ENCODE measurements around the gene NCAPG2. TPM values are rescaled to one million over a fixed set of nuclear protein-coding genes. Genes with fewer than 3 reads are reported as not detected.

Gene NCAPG2
- polyA plus RNA-seq, 1 of the 3 experiments (the other 2 are of a cell fraction) = 25.0 TPM

GRCh38 chr7:158748335-158748734 is 43.7 kb upstream of the NCAPG2 start:
- POLR2A ChIA-PET = interaction anchor here (0.6 kb wide), 1 partner anchor 419 kb away, joined by 5 read pairs; no protein-coding TSS in a partner anchor
- no peaks in the 10 kb centered on the region for H3F3A ChIP-seq (replicated peaks; ENCODE audit: insufficient read depth)
- H3K27ac ChIP-seq (ENCODE audit: low read depth in 2 of 2, low read length in 1 of 2) = no peak overlapping the region
- H3K4me3 ChIP-seq (ENCODE audit: low read depth in 2 of 2, low read length in 1 of 2) = no peak overlapping the region
- H3K4me1 ChIP-seq (ENCODE audit: control insufficient read depth in 1 of 2, insufficient read depth in 2 of 2, low read depth in 1 of 2, low read length in 1 of 2) = no peaks in the 10 kb centered on the region
- no peaks in the 10 kb centered on the region for H3K9me3 ChIP-seq
- peaks cover 37 to 87% of the 10 kb centered on the region in 2 experiments for H3K36me3 ChIP-seq (replicated peaks in 1 of 2; ENCODE audit: control insufficient read depth in 1 of 2, insufficient read depth in 2 of 2, low read length in 1 of 2)
- H3K27me3 ChIP-seq (ENCODE audit: insufficient read depth) = no peaks in the 10 kb centered on the region
- TF ChIP-seq RFX5 (IDR thresholded peaks at IDR 0.05; ENCODE audit: low read length) (no peak), SMC3 (IDR thresholded peaks at IDR 0.05; ENCODE audit: low read depth, low read length) (no peak), NRF1 (IDR thresholded peaks at IDR 0.05; ENCODE audit: low read depth, low read length) (no peak), EZH2phosphoT487 (IDR thresholded peaks at IDR 0.05; ENCODE audit: borderline replicate concordance, low read depth) (no peak), GABPA (IDR thresholded peaks at IDR 0.05; ENCODE audit: low read depth) (no peak), USF2 (IDR thresholded peaks at IDR 0.05; ENCODE audit: borderline replicate concordance, low read depth, low read length) (no peak), RAD21 (IDR thresholded peaks at IDR 0.05; ENCODE audit: low read length) (no peak), CHD2 (IDR thresholded peaks at IDR 0.05; ENCODE audit: low read length, partially characterized antibody) (no peak), MAX (IDR thresholded peaks at IDR 0.05; ENCODE audit: low read depth) (no peak), USF1 (IDR thresholded peaks at IDR 0.05; ENCODE audit: borderline replicate concordance, low read depth) (no peak), FOSL2 (IDR thresholded peaks at IDR 0.05; ENCODE audit: borderline replicate concordance, low read depth) (no peak), NFIC (IDR thresholded peaks at IDR 0.05; ENCODE audit: borderline replicate concordance) (no peak), TCF12 (IDR thresholded peaks at IDR 0.05) (no peak), REST (IDR thresholded peaks at IDR 0.05; ENCODE audit: low read depth, low read length) (no peak), ZBTB33 (IDR thresholded peaks at IDR 0.05; ENCODE audit: borderline replicate concordance, low read depth) (no peak), SIN3A (IDR thresholded peaks at IDR 0.05; ENCODE audit: borderline replicate concordance, low read depth, low read length) (no peak), CTCF (IDR thresholded peaks at IDR 0.05) (no peak), RXRA (IDR thresholded peaks at IDR 0.05; ENCODE audit: borderline replicate concordance, low read depth) (no peak)
- H3K4me2 ChIP-seq = no peak overlapping the region
- H3K9ac ChIP-seq = no peak overlapping the region
- no peaks in the 10 kb centered on the region for H3K79me2 ChIP-seq (ENCODE audit: insufficient read depth)
- CTCF ChIA-PET = interaction anchor here (0.6 to 1.4 kb wide), 3 partner anchors 16 to 656 kb away, joined by 3 read pairs; no protein-coding TSS in a partner anchor
- no peak overlapping the region for H2AFZ ChIP-seq (ENCODE audit: low read depth)
- H3K9me2 ChIP-seq = no peaks in the 10 kb centered on the region
- 84% methylated on average over 10 of the region's 10 CpGs for WGBS (ENCODE audit: low lambda C conversion rate)
- no peak for DNase-seq
- H4K20me1 ChIP-seq (ENCODE audit: insufficient read depth) = no peaks in the 10 kb centered on the region

All from SK-N-SH (cell line).